ENCODE data around the gene MRPS23. TPM values are rescaled to one million over a fixed set of nuclear protein-coding genes. Genes with fewer than 3 reads are reported as not detected.
A peak's percentile ranks its signal among the peaks of the same experiment; 100 is the strongest.

The MRPS23 gene
- total RNA-seq (2014; rRNA removed): 63.9 and 97.5 TPM in 2 replicates
- percentile 85 among the genes with signal in this experiment for Bru-seq, nascent RNA
- BruChase-seq, experiment 1, labeled RNA remaining after a 6-hour chase: percentile 96 among the genes with signal in this experiment
- BruChase-seq, experiment 2, labeled RNA remaining after a 2-hour chase: percentile 92 among the genes with signal in this experiment
- long read RNA-seq, full-length matches to known transcripts: 66 of 79 reads
- long read RNA-seq, partial matches to known transcripts: 4 of 79 reads
- long read RNA-seq, other reads (novel, unspliced or antisense): 9 of 79 reads

DNA sequence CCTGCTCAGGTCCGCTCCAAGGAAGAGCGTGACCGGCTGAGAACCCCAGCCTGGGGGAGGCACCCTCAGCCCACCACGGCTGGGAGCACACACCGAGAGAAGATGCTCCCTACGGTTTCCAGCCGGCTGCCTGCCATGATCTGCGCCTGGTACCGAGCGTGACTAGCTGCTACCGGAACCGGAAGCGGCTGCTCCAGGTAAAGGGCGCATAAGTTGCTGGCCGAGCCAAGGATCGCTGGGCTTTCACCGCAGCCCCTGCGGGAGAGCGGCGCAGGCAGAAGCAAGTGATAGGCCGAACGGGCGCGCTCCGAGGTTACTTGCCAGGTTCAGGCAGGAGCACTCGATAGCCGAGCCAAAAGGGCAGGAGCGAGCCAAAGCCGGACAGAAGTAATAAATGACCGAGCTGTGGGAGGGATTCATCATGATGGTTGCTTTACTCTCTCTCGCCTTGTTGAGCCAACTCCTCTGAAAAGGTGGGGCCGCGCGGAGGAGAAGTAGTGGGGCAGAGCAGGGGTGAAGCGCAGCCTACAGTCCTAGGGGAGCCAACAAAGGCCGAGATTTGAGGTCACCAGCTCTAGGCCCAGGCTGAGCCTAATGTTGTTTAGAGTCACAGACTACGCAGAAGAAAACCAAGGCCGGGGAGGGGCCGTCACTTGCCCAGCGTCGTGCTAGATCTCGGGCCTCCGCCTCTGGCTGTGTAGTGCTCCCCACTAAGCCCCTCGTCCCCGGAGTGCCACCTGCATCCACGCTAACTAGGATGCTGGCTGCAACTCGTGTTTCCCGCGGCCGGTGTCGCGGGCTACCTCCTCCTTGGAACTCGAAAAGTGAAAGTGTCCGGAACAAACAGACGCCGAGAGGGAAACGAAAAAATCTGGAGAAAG is at the start of gene MRPS23:
Gene MRPS23 (minus strand): TSS at position 171 of the 881 bp plus-strand sequence. CDS start 34 bp downstream, at position 137.
- intact Hi-C loops (cut with micrococcal nuclease): loop anchor here (1.0 kb wide), 1 partner anchor 25 kb away; no protein-coding TSS in a partner anchor
- Histone ChIP-seq H3K9me3 (ENCODE audit: low read length) (no peaks in the 10 kb centered on the region), H3K36me3 (ENCODE audit: low read depth, low read length) (peaks cover 13% of the 10 kb centered on the region), H3K4me3 (ENCODE audit: low read length) (peak within 1 kb of the TSS; percentile 90), H3K4me2 (ENCODE audit: low read length) (peak within 1 kb of the TSS; percentile 95), H3K4me1 (ENCODE audit: insufficient read depth, low read length) (peaks cover 14% of the 10 kb centered on the region), H3K27ac (ENCODE audit: low read length) (peak within 1 kb of the TSS; percentile 55), H3K27me3 (ENCODE audit: low read length) (no peaks in the 10 kb centered on the region), H3K9ac (ENCODE audit: low read length) (peak within 1 kb of the TSS; percentile 90), H3F3A (ENCODE audit: low read length, unreplicated experiment) (no peaks in the 10 kb centered on the region), H3K9me2 (replicated peaks; ENCODE audit: low read length) (no peaks in the 10 kb centered on the region), H4K20me1 (ENCODE audit: low read length) (no peaks in the 10 kb centered on the region), H2AFZ (ENCODE audit: low read length) (peak within 1 kb of the TSS; percentile 88), H3K79me2 (ENCODE audit: low read length) (peaks cover 44% of the 10 kb centered on the region)
- ChIA-PET CTCF (interaction anchor here (0.7 to 1.2 kb wide), 4 partner anchors 16 to 453 kb away, joined by 3 to 7 read pairs (median 5); no protein-coding TSS in a partner anchor), POLR2A (ENCODE audit: unreplicated experiment) (interaction anchor here (0.5 to 1.0 kb wide), 9 partner anchors 12 to 888 kb away, joined by 3 to 9 read pairs (median 3); no protein-coding TSS in a partner anchor)
- no peak for TF ChIP-seq EZH2 (IDR thresholded peaks at IDR 0.05; ENCODE audit: low read length, unreplicated experiment)
- TF ChIP-seq, protein P1, sequence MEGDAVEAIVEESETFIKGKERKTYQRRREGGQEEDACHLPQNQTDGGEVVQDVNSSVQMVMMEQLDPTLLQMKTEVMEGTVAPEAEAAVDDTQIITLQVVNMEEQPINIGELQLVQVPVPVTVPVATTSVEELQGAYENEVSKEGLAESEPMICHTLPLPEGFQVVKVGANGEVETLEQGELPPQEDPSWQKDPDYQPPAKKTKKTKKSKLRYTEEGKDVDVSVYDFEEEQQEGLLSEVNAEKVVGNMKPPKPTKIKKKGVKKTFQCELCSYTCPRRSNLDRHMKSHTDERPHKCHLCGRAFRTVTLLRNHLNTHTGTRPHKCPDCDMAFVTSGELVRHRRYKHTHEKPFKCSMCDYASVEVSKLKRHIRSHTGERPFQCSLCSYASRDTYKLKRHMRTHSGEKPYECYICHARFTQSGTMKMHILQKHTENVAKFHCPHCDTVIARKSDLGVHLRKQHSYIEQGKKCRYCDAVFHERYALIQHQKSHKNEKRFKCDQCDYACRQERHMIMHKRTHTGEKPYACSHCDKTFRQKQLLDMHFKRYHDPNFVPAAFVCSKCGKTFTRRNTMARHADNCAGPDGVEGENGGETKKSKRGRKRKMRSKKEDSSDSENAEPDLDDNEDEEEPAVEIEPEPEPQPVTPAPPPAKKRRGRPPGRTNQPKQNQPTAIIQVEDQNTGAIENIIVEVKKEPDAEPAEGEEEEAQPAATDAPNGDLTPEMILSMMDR (conservative IDR thresholded peaks at IDR 0.05; ENCODE audit: low read depth, low read length): no peak
- TF ChIP-seq EZH2phosphoT487 (IDR thresholded peaks at IDR 0.05; ENCODE audit: borderline replicate concordance, low read length): no peak
- DNase-seq (peak; percentile 100), ATAC-seq (peak; percentile 91)
- BruUV-seq (replicated peaks): TSS peak; percentile 95

DNA sequence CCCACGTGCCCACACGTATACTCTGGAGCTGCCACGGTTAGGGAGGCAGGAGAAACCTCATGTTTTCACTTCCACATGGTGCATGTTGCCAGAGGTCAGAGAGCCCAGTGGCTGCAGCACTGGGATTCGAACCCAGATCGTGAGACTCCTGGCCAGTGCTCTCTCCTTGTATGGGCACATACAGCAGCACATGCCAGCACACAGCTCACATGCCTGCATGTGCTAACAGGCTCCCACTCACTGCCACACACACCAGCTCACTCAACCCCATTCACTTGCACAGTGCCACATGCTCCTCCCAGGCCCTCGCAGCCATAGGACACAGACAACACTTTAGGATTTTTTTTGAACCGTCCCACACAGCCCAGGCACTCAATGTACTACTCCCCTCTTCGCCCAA is 49.5 kb upstream of the MRPS23 start:
- no peak overlapping the region for H3K4me3 ChIP-seq (ENCODE audit: low read length)
- H3K27me3 ChIP-seq (ENCODE audit: low read length): no peaks in the 10 kb centered on the region
- H3K9me3 ChIP-seq (ENCODE audit: low read length): no peaks in the 10 kb centered on the region
- no peaks in the 10 kb centered on the region for H4K20me1 ChIP-seq (ENCODE audit: low read length)
- ATAC-seq (no peak), DNase-seq (no peak)
- H3K9ac ChIP-seq (ENCODE audit: low read length): peak overlapping the region; percentile 20
- no TSS peak for BruUV-seq (replicated peaks)
- H3K27ac ChIP-seq (ENCODE audit: low read length): peak overlapping the region; percentile 96
- H3F3A ChIP-seq (ENCODE audit: low read length, unreplicated experiment): peaks cover 7% of the 10 kb centered on the region
- intact Hi-C loops (cut with micrococcal nuclease): no loop called here
- ChIA-PET POLR2A (ENCODE audit: unreplicated experiment) (interaction anchor here (0.5 to 1.0 kb wide), 3 partner anchors 12 to 48 kb away, joined by 3 to 4 read pairs (median 3); no protein-coding TSS in a partner anchor), CTCF (interaction anchor here (1.3 kb wide), 1 partner anchor 49 kb away, joined by 4 read pairs; no protein-coding TSS in a partner anchor)
- TF ChIP-seq, protein P1 (conservative IDR thresholded peaks at IDR 0.05; ENCODE audit: low read depth, low read length): no peak
- TF ChIP-seq EZH2phosphoT487 (IDR thresholded peaks at IDR 0.05; ENCODE audit: borderline replicate concordance, low read length) (no peak), EZH2 (IDR thresholded peaks at IDR 0.05; ENCODE audit: low read length, unreplicated experiment) (no peak)
- H2AFZ ChIP-seq (ENCODE audit: low read length): no peak overlapping the region
- H3K4me2 ChIP-seq (ENCODE audit: low read length): no peak overlapping the region
- no peaks in the 10 kb centered on the region for H3K9me2 ChIP-seq (replicated peaks; ENCODE audit: low read length)
- peaks cover 61% of the 10 kb centered on the region for H3K4me1 ChIP-seq (ENCODE audit: insufficient read depth, low read length)
- no peaks in the 10 kb centered on the region for H3K36me3 ChIP-seq (ENCODE audit: low read depth, low read length)
- H3K79me2 ChIP-seq (ENCODE audit: low read length): peaks cover 66% of the 10 kb centered on the region
